ENCODE data around the gene CD300LB. TPM values are rescaled to one million over a fixed set of nuclear protein-coding genes. Genes with fewer than 3 reads are reported as not detected.

The CD300LB gene
- total and polyA plus RNA-seq, 2 donors from 2014 or later, result 0.91 TPM; not detected in 1

DNA sequence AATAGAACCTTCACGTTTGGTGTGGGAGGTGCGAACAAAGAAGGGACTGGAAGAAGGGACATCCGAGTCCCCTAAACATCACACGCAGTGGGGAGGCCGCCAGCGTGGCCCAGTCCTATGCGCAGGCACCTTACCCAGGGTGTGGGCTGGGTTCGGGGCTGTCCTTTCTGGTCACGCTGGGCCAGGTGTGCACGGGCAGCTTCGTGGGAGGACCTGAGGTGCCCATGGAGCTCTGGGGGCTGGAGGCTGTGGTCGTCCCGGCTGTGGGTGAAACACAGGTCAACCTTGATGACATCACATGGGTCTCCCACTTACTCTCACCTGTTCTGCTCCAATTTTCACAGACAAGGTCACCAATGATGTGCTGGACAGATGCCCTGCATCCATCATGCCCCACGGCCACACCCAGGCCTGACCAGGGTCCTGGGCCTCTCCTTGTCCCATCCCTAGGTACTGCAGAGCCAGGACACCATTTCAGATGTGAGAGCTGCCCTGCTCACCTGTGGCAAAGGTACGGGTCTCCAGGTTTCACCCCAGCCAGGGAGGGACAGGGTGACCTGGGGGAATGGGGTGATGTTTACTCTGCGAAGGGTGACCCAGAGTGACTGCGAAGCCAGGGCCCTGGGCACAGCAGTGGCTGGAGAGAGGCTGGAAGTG, 11.6 kb upstream of the CD300LB start:
- DNase-seq (peak in 1 of 5 donors; percentile 53), FAIRE-seq (no peak)
- Histone ChIP-seq H3K4me1 (ENCODE audit: control insufficient read depth in 2 of 3, insufficient read depth in 2 of 3, low read depth in 1 of 3, low read length in 3 of 3) (no peaks in the 10 kb centered on the region), H3K27ac (ENCODE audit: low read depth in 2 of 2, low read length in 2 of 2) (no peak overlapping the region), H3K9ac (ENCODE audit: low read length in 3 of 3) (no peak overlapping the region), H3K36me3 (ENCODE audit: control insufficient read depth in 2 of 3, insufficient read depth in 3 of 3, low read length in 3 of 3) (no peaks in the 10 kb centered on the region), H3K4me3 (ENCODE audit: low read length in 3 of 3) (no peak overlapping the region), H3K9me3 (ENCODE audit: control insufficient read depth in 2 of 3, insufficient read depth in 1 of 3, low read length in 3 of 3) (no peaks in the 10 kb centered on the region), H3K27me3 (ENCODE audit: control insufficient read depth, insufficient read depth, low read length) (no peaks in the 10 kb centered on the region)
- intact Hi-C loops (cut with DNase I), result no loop called here
- TF ChIP-seq CTCF (IDR thresholded peaks at IDR 0.05; ENCODE audit: borderline replicate concordance, extremely low read depth, insufficient read depth), result no peak

- Histone ChIP-seq H3K9ac (ENCODE audit: low read length in 3 of 3) (no peak overlapping the region), H3K4me1 (ENCODE audit: control insufficient read depth in 2 of 3, insufficient read depth in 2 of 3, low read depth in 1 of 3, low read length in 3 of 3) (no peaks in the 10 kb centered on the region), H3K27me3 (ENCODE audit: control insufficient read depth, insufficient read depth, low read length) (no peaks in the 10 kb centered on the region), H3K36me3 (ENCODE audit: control insufficient read depth in 2 of 3, insufficient read depth in 3 of 3, low read length in 3 of 3) (no peaks in the 10 kb centered on the region), H3K4me3 (ENCODE audit: low read length in 3 of 3) (no peak overlapping the region), H3K9me3 (ENCODE audit: control insufficient read depth in 2 of 3, insufficient read depth in 1 of 3, low read length in 3 of 3) (no peaks in the 10 kb centered on the region), H3K27ac (ENCODE audit: low read depth in 2 of 2, low read length in 2 of 2) (no peak overlapping the region)
- DNase-seq (peak in 1 of 5 donors; percentile 64), FAIRE-seq (no peak)
- TF ChIP-seq CTCF (IDR thresholded peaks at IDR 0.05; ENCODE audit: borderline replicate concordance, extremely low read depth, insufficient read depth), result no peak
- intact Hi-C loops (cut with DNase I), result no loop called here
Observed at GRCh38 chr17:74542166-74542565, 10.9 kb upstream of the CD300LB start.

- Histone ChIP-seq H3K4me1 (ENCODE audit: control insufficient read depth in 2 of 3, insufficient read depth in 2 of 3, low read depth in 1 of 3, low read length in 3 of 3) (no peaks in the 10 kb centered on the region), H3K27ac (ENCODE audit: low read depth in 2 of 2, low read length in 2 of 2) (no peak overlapping the region), H3K27me3 (ENCODE audit: control insufficient read depth, insufficient read depth, low read length) (no peaks in the 10 kb centered on the region), H3K36me3 (ENCODE audit: control insufficient read depth in 2 of 3, insufficient read depth in 3 of 3, low read length in 3 of 3) (no peaks in the 10 kb centered on the region), H3K9me3 (ENCODE audit: control insufficient read depth in 2 of 3, insufficient read depth in 1 of 3, low read length in 3 of 3) (no peaks in the 10 kb centered on the region), H3K9ac (ENCODE audit: low read length in 3 of 3) (no peak overlapping the region), H3K4me3 (ENCODE audit: low read length in 3 of 3) (no peak overlapping the region)
- intact Hi-C loops (cut with DNase I), result no loop called here
- DNase-seq (peak in 1 of 5 donors; percentile 39), FAIRE-seq (no peak)
- no peak for TF ChIP-seq CTCF (IDR thresholded peaks at IDR 0.05; ENCODE audit: borderline replicate concordance, extremely low read depth, insufficient read depth)
Observed at GRCh38 chr17:74541176-74542111, 10.2 kb upstream of the CD300LB start.
